Daoy (cell line): ENCODE measurements around the gene PPM1M. TPM values are rescaled to one million over a fixed set of nuclear protein-coding genes. Genes with fewer than 3 reads are reported as not detected.
"Not testable (repeated sequence)": the region's sequence is repeated elsewhere in the genome, so short reads cannot be mapped to it uniquely, and the experiment has no call there.

Experiments
- DNase-seq: peaks from one replicate; pipeline ENCODE4 v3.0.0-alpha.2; 2015; ENCODE audit warnings: low read depth
- total RNA-seq: library from RNA; depleted of rRNA; stranded (reverse); fragments of >200 nt; shearing (Covaris generic); gene quantifications from 2 replicates; pipeline ENCODE4 v1.2.3, GENCODE V29; 2014

The PPM1M gene
- total RNA-seq, 1 experiment from 2014 or later, result 6.6 TPM

- DNase-seq, result no peak
Observed at GRCh38 chr3:52246728-52247408, 1.3 kb downstream of the PPM1M start.

GRCh38 chr3:52247409-52248164 lies 2.0 kb downstream of the PPM1M start:
- DNase-seq, result no peak

GRCh38 chr3:52248165-52248541 lies 2.6 kb downstream of the PPM1M start:
- no peak for DNase-seq

GRCh38 chr3:52248816-52249547 lies 3.4 kb downstream of the PPM1M start:
- DNase-seq, result no peak

GRCh38 chr3:52249683-52250082 lies 4.1 kb downstream of the PPM1M start:
- DNase-seq, result no peak

- no peak for DNase-seq
Observed at GRCh38 chr3:52250122-52250521, 4.6 kb downstream of the PPM1M start.

- no peak for DNase-seq
Observed at GRCh38 chr3:52253314-52254304, 8.1 kb downstream of the PPM1M start.

- DNase-seq, result no peak
Observed at GRCh38 chr3:52254608-52255007, 9.0 kb downstream of the PPM1M start.

- no peak for DNase-seq
Observed at GRCh38 chr3:52256159-52256558, 10.6 kb downstream of the PPM1M start.

GRCh38 chr3:52256622-52257021 lies 11.1 kb downstream of the PPM1M start:
- no peak for DNase-seq

- no peak for DNase-seq
Observed at GRCh38 chr3:52257911-52258310, 12.4 kb downstream of the PPM1M start.

GRCh38 chr3:52259035-52259434 lies 13.5 kb downstream of the PPM1M start:
- no peak for DNase-seq

- no peak for DNase-seq
Observed at GRCh38 chr3:52259448-52259847, 13.9 kb downstream of the PPM1M start.

GRCh38 chr3:52262447-52262846 lies 16.9 kb downstream of the PPM1M start:
- DNase-seq, result no peak

GRCh38 chr3:52265387-52265786 lies 19.8 kb downstream of the PPM1M start:
- DNase-seq, result no peak

GRCh38 chr3:52268036-52268435 lies 22.5 kb downstream of the PPM1M start:
- DNase-seq, result no peak

GRCh38 chr3:52269776-52270175 lies 24.2 kb downstream of the PPM1M start:
- no peak for DNase-seq

- no peak for DNase-seq
Observed at GRCh38 chr3:52270252-52270754, 24.7 kb downstream of the PPM1M start.

GRCh38 chr3:52272172-52272571 lies 26.6 kb downstream of the PPM1M start:
- DNase-seq, result not testable (repeated sequence)

- DNase-seq, result no peak
Observed at GRCh38 chr3:52272831-52273230, 27.3 kb downstream of the PPM1M start.

- DNase-seq, result not testable (repeated sequence)
Observed at GRCh38 chr3:52274781-52275180, 29.2 kb downstream of the PPM1M start.
